Testis (tissue), 2 donors: ENCODE data around the gene RNF149.

Experiments used
- CTCF ChIP-seq, 3 experiments: fragments of 450-650 bp in 2 of 3; fragments of 200-600 bp in 1 of 3; sonication (generic) in 1 of 3; IDR thresholded peaks; one replicate each; pipeline ENCODE4 v1.5.1; 2016 to 2019; ENCODE audit warnings: antibody characterized with exemption in 3 of 3, mild to moderate bottlenecking in 2 of 3, moderate library complexity in 1 of 3
- POLR2A ChIP-seq: fragments of 450-650 bp; IDR thresholded peaks from one replicate; pipeline ENCODE4 v1.6.1; 2017; ENCODE audit warnings: antibody characterized with exemption, mild to moderate bottlenecking, moderate library complexity

- TF ChIP-seq POLR2A (no peak), CTCF (IDR thresholded peaks at IDR 0.05) (no peak)
These were observed 16.9 kb upstream of the RNF149 start for GRCh38 chr2:101325425-101325824.
